GM18519 (cell line): ENCODE results near the gene LARGE1.

Experiments
- ATAC-seq: cut with Tn5 transposase; IDR thresholded peaks from one replicate; pipeline ENCODE4 v1.9.1; 2021; ENCODE audit warnings: mild to moderate bottlenecking, moderate library complexity; ENCODE audit not compliant: unreplicated experiment, low FRiP score

The LARGE1 gene

DNA sequence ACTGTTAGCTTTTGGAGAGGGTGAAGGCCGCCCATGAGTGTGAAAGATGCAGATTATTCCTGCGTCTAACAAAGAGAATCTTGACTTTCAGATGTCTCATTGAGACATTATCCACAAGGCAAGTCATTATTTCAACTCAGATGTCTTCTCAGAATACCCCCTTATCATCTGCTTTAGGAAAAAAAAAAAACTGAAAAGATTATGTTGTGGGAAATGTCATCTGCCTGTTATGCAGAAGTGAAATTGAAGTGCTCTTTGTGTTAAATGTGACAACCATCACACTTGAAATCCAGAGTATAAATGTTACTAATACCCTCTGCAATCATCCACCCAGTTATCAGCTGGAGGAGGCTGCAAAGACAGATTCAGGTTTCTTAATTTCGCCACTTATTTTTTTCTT lies 239.6 kb downstream of the LARGE1 start:
- no peak for ATAC-seq

- no peak for ATAC-seq
Measured at GRCh38 chr22:33678523-33678922, 241.8 kb downstream of the LARGE1 start.

DNA sequence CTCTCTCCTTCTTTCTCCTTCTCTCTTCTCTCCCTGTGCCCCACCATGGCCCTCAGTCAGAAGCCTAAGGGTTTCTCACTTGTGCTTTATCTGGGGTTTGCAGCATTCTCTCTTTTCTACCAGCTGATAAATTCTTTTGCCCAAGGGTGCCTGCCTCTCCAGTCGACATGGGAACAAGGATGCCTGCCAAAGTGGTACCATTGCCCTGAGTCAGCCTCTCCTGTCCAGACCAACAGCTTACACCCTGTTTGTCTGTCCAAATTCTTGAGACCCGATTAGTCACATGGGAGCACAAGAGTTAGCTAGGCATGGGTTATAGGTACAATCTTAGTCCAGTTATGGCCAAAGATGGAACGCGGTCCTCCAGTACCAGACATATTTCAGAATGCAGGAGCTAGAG lies 242.7 kb downstream of the LARGE1 start:
- no peak for ATAC-seq

DNA sequence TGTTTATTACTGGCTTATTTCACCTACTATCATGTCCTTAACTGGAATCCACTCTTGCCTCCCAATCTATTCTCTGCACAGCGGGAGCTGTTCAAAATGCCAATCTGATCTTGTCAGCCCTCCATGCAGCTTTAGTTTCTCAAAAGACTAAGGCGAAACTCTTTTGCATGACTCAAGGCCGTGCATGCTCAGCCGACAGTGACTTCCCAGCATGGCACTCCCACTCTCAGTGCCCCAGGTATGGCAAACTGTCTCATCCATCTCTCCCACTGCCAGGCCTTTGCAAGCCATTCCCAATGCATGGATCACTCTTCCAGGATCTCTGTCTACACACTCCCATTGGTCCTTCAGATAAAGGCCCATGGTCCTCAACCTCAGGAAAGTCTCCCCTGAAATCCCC lies 245.9 kb downstream of the LARGE1 start:
- no peak for ATAC-seq

DNA sequence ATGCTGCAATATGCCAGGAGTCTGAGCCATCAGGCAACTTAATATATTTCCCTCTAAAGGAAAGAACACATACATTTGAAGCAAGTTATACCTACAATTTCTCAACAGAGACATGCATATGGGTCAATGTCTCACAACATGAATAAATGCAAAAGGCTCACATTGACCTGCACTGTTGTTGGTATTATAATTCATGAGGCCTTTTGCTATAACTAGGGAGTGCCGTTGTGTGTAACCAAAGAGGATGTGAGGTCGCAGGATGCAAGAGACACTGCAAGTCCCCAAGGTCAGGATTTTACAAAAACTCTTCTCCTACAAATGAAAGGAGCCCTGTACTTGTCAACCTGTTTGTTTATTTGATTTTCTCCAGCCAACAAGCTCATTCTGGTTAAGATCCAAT lies 250.5 kb downstream of the LARGE1 start:
- no peak for ATAC-seq

GRCh38 chr22:33666961-33667619 lies 253.2 kb downstream of the LARGE1 start:
- ATAC-seq, result no peak

GRCh38 chr22:33666279-33666960 lies 253.9 kb downstream of the LARGE1 start:
- no peak for ATAC-seq

GRCh38 chr22:33659448-33659847 lies 260.8 kb downstream of the LARGE1 start:
- ATAC-seq, result no peak

- ATAC-seq, result no peak
Measured at GRCh38 chr22:33658775-33659174, 261.5 kb downstream of the LARGE1 start.

GRCh38 chr22:33657670-33658069 lies 262.6 kb downstream of the LARGE1 start:
- no peak for ATAC-seq

DNA sequence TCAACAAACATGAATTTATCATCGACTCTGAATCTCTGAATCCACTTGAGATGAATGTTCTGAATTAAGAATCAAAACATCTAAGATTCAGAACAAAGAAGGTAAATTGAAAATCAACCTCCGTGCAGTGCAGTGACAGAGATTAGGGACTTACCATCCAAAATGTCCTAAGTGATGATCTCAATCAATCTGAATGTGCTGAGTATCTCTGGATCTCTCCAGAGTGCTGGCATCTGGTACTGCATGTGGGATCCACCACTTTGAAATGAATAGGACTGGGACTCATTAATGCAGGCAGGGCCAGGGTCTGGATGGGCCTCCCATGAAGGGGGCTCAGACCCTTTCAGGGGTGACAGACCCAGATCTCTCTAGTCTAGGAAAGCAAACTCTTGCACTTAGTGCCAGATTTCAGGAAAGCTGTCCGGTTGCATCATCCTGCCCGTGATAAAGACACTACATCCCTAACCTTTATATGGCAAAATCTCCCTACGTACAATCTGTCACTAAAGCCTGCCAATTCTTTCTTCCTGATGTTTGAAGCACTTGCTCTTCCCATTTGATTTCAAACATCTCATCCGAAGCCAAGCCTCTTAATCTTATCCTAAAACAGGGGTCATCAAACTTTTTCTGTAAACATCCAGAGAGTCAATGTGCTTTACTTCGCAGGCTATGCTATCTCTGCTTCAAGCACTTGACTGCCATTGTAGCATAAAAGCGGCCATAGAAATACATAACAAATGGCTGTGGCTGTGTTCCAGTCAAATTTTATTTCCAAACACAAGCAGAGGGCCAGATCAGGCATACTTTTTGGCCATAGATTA lies 263.3 kb downstream of the LARGE1 start:
- ATAC-seq, result no peak

DNA sequence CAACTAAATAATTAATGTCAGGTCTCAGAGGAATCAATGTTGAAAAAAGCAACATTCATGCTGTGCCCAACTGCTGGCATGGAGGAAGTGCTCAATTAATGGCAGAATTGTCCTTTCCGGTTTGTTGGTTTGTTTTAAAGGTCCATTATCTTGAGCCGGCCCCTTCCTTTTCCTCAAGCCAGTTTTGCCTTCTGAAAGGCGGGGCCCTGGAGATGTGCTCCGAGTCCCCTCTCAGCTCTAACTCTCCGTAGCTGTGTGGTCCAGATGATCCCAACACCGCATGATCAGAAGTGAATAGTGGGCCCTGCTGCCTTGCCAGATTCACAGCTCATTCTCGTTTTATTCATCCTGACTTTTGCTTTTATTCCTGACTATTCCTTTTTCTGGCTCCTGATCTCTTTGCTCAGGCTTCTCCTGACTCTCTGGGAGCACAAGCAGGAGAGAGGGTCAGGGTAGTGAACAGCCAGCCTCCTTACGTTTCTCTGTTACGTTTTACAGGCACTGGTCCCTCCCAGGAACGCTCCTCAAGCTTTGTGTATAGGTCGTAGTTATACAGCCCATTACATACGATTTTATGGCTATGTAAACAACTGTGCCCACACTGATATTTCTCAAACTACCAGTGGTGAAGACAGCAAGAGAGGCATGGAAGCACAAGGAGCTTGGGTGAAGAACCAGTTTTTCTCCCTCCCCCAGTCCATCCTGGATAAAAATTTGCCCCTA lies 265.9 kb downstream of the LARGE1 start:
- no peak for ATAC-seq

DNA sequence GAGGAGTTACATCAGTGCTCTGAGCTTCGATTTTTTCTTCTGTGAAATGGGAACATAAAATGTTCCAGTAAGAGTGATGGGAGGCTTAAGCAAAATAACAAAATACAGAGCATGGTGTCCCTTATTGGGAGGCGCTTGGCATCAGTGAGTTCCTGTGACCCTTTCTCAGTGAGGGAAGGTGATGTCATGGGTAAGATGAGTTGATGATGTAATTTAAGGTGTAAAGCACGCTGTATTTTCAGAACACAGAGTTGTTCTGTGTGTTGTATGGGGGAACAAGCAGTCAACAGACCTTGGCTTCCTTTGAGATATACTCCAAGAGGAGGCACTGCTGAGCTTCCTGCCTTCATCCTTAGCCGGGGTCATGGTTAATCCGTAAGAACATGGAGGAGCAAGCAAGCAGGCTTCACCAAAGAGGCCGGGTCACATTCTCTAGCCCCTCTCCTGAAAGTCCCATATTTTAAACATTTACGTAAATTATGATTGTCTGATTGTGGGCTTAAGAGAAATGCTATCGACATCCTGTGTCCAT lies 266.7 kb downstream of the LARGE1 start:
- ATAC-seq, result no peak

DNA sequence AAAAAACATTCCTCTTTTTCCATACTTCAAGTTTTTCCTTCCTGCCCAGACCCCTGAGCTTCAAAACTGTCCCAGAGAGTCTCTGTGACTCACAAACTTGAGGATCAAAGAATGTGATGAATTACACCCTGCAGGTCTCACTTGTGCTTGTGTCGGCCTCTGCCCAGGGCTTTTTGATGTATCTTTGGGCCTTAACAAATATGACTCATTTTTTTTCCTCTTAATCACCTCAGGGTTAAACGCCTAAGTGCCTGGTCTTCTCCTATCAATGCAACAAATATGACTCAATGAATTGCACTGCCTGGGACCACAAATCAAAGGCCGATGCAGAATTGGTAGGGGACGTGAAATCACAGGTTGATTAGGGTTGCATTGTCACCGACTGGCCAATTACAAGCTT lies 267.7 kb downstream of the LARGE1 start:
- ATAC-seq, result no peak

- ATAC-seq, result no peak
Measured at GRCh38 chr22:33650244-33650643, 270.0 kb downstream of the LARGE1 start.

DNA sequence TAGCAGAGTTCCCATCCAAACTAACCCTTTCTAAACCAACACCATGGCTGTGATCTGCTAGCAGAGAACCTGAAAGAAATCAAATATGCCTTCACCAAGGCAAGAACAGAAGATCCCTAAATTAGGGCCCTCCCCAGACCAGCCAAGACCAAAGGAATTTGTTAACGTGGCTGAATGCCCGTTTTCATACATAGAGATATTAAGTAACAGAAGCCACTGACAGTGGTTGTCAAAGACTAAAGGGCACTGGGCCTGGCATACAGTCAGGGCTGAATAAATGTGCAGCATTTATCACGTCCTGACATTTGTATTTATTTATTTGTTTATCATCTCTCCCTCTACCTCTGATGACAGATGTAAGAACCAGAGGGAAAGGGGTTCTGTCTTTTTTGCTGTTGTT lies 271.8 kb downstream of the LARGE1 start:
- no peak for ATAC-seq

- no peak for ATAC-seq
Measured at GRCh38 chr22:33640900-33641299, 279.4 kb downstream of the LARGE1 start.

DNA sequence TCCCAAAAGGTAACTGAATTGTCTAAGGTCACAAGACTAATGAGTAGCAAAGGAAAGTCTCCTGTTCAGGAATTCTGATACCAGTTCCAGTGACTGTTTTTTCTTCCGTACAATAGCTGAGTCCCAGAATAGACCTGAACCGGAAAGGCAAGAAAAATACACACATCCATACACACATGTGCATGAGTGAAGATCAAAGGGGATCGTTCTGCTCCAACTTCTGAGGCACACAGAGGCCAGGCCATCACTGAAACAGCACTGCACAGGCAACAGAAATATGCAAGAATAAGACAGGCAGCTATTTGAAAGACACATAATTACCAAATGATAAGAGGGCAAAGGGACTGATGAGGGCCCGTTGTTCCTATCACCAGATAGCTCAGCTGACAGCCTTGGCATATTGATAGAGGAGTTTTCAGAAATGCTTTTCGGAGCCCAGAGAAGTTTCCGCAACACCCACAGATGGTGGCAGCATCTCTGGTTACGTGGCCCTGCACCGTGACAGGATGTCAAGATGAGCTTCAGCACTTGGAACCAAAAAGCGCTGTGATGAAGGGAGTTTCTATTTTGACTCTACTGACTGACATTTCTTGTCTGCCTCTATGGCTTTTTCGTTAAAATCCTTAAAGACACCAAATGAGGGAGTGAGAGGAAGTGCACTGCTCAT lies 280.6 kb downstream of the LARGE1 start:
- ATAC-seq, result no peak

GRCh38 chr22:33635766-33636165 lies 284.5 kb downstream of the LARGE1 start:
- ATAC-seq, result no peak

GRCh38 chr22:33631777-33632176 lies 288.5 kb downstream of the LARGE1 start:
- ATAC-seq, result no peak
